AG09319 (cell line): Measurements from ENCODE around the gene GINS2.

Source experiments
- DNase-seq: peaks from one replicate; pipeline ENCODE4 v3.0.0-alpha.2; 2010; ENCODE audit warnings: low read depth; ENCODE audit errors: extremely low read depth
- TF ChIP-seq, protein P1 (sequence below): IDR thresholded peaks from 2 replicates; pipeline ENCODE4 v1.5.1; 2011; ENCODE audit warnings: low read depth, mild to moderate bottlenecking, inconsistent platforms, low read length, moderate library complexity

The GINS2 gene

DNA sequence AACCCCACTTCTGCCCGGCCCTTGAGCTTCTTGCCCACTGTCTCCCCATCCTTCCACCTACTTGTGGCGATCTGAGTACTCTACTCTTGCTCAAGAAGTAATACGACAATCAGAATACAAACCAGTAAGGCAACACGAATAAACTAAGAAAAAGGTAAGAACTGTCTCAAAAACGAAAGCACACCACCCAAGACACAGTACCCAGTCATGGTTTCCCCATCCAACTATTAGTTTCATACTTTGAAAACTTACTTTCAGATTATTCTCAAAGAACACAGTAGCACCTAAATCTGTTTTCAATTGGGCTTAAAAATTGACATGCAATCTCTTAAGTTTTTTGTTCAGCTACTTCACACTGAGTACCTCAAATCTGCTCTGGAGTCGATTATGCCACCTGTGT, 13.9 kb downstream of the GINS2 start:
- DNase-seq, result no peak
- TF ChIP-seq, protein P1, sequence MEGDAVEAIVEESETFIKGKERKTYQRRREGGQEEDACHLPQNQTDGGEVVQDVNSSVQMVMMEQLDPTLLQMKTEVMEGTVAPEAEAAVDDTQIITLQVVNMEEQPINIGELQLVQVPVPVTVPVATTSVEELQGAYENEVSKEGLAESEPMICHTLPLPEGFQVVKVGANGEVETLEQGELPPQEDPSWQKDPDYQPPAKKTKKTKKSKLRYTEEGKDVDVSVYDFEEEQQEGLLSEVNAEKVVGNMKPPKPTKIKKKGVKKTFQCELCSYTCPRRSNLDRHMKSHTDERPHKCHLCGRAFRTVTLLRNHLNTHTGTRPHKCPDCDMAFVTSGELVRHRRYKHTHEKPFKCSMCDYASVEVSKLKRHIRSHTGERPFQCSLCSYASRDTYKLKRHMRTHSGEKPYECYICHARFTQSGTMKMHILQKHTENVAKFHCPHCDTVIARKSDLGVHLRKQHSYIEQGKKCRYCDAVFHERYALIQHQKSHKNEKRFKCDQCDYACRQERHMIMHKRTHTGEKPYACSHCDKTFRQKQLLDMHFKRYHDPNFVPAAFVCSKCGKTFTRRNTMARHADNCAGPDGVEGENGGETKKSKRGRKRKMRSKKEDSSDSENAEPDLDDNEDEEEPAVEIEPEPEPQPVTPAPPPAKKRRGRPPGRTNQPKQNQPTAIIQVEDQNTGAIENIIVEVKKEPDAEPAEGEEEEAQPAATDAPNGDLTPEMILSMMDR, result no peak

DNA sequence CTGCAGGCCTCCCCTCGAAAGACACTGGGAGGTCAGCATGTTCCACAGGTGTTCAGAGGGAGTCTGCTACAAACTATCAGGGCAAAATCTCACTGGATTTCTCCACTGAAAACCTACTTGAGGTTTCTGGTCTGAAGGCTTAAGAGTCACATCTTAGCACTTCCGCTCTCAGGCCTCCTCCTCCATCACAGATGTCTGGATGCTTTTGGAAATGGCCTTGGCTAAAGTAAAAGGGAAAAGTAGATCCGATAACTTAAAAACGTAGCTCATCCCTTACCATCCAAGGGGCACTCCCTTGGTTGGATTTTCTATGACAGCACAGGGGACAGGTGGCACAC, 14.4 kb downstream of the GINS2 start:
- no peak for DNase-seq
- TF ChIP-seq, protein P1, result no peak

DNA sequence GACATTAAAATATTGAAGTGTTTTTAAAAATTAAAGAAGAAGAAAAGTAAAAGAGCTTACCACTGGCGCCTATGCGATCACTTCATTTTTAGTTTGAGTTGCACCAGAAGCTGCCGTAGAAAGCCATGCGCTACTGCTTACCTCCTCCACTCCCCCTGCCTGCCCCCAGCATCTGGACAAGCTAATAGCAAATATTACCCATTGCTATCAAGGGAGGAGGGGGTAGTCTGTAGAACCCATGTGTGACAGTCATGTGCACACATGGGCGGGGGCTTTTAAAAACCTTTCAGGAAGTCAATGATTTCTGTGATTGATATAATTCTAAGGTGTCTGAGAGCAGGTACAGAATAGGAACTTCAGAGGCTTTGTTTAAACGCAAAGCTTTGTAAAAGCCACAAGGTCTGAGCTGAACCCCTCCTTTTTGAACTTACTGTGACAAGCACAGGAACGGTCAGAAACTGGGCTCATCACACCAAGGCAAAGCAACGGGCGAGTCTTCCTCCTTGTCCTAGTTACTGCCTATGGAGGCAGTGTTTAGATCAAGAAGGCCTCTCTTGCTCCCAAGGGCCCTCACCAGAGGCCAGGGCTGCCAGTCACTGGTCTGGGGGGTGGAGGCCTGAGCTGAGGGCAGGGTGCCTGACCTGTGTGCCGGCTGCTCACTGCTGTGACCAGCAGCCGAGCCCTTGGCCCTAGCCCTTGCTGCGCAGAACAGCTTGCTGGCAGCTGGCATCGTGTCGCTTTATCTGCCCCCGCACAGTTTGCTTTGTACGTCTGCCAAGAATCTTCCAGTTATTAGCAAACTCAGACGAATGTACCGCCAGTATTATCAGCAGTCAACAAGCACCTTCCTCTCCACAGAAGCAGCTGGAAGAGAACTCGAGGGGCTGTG, 15.0 kb downstream of the GINS2 start:
- DNase-seq, result no peak
- TF ChIP-seq, protein P1, result no peak

DNA sequence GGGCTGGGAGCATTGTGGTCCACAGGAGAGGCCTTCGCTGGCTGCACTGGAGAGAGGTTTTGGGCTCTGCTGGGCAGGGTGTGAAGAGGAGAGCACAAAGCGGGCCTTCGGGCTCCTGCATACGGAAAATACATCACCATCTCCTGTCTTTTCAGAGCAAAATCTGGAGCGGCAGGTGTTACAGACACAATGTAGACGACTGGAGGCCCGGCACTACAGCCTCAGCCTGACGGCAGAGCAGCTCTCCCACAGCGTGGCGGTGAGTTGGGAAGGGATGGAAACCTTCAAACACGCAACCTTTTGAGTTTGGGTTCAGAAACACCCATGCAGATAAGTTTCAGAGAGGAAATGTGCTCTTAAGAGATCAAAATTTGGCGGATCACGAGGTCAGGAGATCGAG, 17.9 kb downstream of the GINS2 start:
- TF ChIP-seq, protein P1, result no peak
- no peak for DNase-seq

DNA sequence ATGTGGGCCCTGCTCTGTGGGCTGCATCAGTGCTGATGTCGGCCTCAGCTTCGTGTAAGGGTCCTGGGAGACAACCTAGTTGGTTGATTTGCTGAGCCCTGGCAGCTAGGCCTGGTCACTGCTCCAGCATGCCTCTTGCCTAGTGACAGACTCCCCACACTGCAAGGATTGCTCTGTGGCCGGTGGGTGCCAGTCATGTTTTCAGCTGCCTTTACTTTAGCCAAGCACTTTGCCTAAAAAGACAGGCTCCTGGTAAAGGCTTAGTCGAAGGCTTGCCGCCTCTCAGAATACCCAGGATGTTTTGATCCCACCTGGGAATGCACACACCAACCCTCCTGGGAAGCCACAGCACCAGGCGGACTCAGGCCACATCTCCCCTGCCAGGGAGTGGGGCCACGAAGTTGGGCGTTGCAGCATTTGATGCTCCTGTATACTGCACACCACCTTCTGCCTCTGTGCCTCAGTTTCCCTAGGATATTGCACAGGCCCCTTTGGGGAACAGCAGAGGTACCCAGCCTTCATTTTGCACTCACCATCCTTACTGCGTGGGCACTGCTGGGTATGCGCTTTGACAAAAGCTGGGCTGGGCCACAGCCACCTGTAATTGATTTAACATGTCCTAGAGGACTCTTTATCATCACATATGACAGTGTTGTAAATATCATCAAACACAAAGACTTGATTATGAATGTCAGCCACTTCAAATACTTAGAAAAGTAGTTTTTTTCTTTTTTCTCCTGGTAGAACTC, 19.9 kb downstream of the GINS2 start:
- TF ChIP-seq, protein P1, result no peak
- no peak for DNase-seq

DNA sequence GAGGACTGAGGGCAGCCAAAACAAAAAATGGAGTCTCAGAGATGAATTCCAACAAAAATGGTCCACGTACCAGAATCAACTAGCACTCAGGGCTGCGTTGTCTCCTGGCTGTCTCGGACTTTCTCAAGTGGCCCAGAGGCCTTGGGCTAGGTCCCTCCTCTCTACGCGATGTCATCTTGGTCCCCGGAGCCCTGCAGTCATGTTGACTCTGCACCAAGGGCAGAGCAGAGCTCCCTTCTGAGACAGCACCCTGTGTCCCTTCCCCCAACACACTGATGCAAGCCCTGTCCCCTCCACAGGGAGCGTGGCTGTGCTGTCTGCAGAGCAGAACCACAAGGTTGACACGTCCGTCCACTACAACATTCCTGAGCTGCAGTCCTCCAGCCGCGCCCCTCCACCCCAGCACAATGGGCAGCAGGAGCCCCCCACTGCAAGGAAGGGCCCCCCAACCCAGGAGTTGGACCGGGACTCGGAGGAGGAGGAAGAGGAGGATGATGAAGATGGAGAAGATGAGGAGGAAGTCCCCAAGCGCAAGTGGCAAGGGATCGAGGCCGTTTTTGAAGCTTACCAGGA, 20.8 kb downstream of the GINS2 start:
- DNase-seq, result no peak
- TF ChIP-seq, protein P1, result no peak

DNA sequence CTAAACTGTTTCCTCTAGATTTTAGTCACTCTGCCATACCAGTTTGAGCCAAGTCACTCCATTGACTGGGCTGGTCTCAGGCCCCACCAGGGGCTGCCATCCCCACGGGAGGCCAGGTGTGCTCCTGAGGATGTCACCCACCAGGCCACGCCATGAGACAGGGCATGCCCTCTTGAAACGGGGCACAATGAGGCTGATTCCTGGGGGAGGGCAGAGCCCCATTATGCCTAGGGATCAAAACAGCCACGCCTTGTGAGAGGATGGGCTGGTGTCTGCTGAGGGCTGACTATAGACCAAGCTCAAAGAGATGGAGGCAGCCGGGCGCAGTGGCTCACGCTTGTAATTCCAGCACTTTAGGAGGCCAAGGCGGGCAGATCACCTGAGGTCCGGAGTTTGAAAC, 21.5 kb downstream of the GINS2 start:
- TF ChIP-seq, protein P1, result no peak
- no peak for DNase-seq
